Liver (tissue), 9 donors: ENCODE measurements around the gene WWC2. TPM values are rescaled to one million over a fixed set of nuclear protein-coding genes. Genes with fewer than 3 reads are reported as not detected.

Experiments
- DNase-seq: peaks from one replicate; pipeline ENCODE4 v3.0.0-alpha.2; 2017; ENCODE audit warnings: low spot score
- H3K27ac ChIP-seq, 2 donors: one replicate each; pipeline ENCODE4 v1.7.0; 2013; ENCODE audit warnings: inconsistent platforms in 2 of 2, low read length in 2 of 2, control low read depth in 1 of 2, low read depth in 1 of 2, mild to moderate bottlenecking in 1 of 2
- H3K27me3 ChIP-seq, 4 donors: one replicate each; pipeline versions ENCODE4 v1.6.1 to v1.7.0; 2013; ENCODE audit warnings: low read length in 3 of 4, inconsistent platforms in 1 of 4, mild to moderate bottlenecking in 1 of 4, moderate library complexity in 1 of 4; ENCODE audit not compliant: control insufficient read depth in 4 of 4, insufficient read depth in 4 of 4
- H3K36me3 ChIP-seq, 4 donors: one replicate each; pipeline versions ENCODE4 v1.6.1 to v1.7.0; 2013; ENCODE audit warnings: low read length in 3 of 4, mild to moderate bottlenecking in 3 of 4, low read depth in 1 of 4, moderate library complexity in 1 of 4; ENCODE audit not compliant: control insufficient read depth in 4 of 4, insufficient read depth in 3 of 4
- H3K4me1 ChIP-seq, 4 donors: one replicate each; pipeline versions ENCODE4 v1.6.1 to v1.7.0; 2013; ENCODE audit warnings: low read length in 3 of 4, mild to moderate bottlenecking in 3 of 4, moderate library complexity in 1 of 4; ENCODE audit not compliant: control insufficient read depth in 4 of 4, insufficient read depth in 4 of 4
- H3K4me3 ChIP-seq, 3 donors: one replicate each; pipeline versions ENCODE4 v1.6.1 to v1.7.0; 2013; ENCODE audit warnings: low read length in 3 of 3, control low read depth in 1 of 3, low read depth in 1 of 3, mild to moderate bottlenecking in 1 of 3
- H3K9ac ChIP-seq, 2 donors: one replicate each; pipeline ENCODE4 v1.7.0; 2013; ENCODE audit warnings: low read length in 2 of 2, mild to moderate bottlenecking in 2 of 2, moderate library complexity in 2 of 2, control low read depth in 1 of 2, low read depth in 1 of 2
- H3K9me3 ChIP-seq, 4 donors: one replicate each; pipeline versions ENCODE4 v1.6.1 to v1.7.0; 2013; ENCODE audit warnings: low read length in 3 of 4; ENCODE audit not compliant: control insufficient read depth in 4 of 4
- EGR1 ChIP-seq, 2 donors: IDR thresholded peaks; 2 replicates each; pipeline ENCODE4 v1.6.1; 2016 to 2018; ENCODE audit warnings: antibody characterized with exemption in 2 of 2, low read depth in 2 of 2
- FOXA1 ChIP-seq: IDR thresholded peaks from 2 replicates; pipeline ENCODE4 v1.6.1; 2016; ENCODE audit warnings: antibody characterized with exemption
- FOXA2 ChIP-seq: IDR thresholded peaks from 2 replicates; pipeline ENCODE4 v1.6.1; 2016; ENCODE audit warnings: antibody characterized with exemption
- GABPA ChIP-seq, 2 donors: IDR thresholded peaks in 1 of 2; conservative IDR thresholded peaks in 1 of 2; 2 replicates each; pipeline ENCODE4 v1.6.1; 2016; ENCODE audit warnings: antibody characterized with exemption in 2 of 2, mild to moderate bottlenecking in 1 of 2, moderate library complexity in 1 of 2
- JUND ChIP-seq, 2 donors: IDR thresholded peaks; 2 replicates each; pipeline ENCODE4 v1.6.1; 2016; ENCODE audit warnings: antibody characterized with exemption in 2 of 2
- NR2F2 ChIP-seq: IDR thresholded peaks from 2 replicates; pipeline ENCODE4 v1.6.1; 2016; ENCODE audit warnings: antibody characterized with exemption
- RAD21 ChIP-seq, 2 donors: IDR thresholded peaks; 2 replicates each; pipeline ENCODE4 v1.6.1; 2016; ENCODE audit warnings: antibody characterized with exemption in 2 of 2, mild to moderate bottlenecking in 2 of 2
- RXRA ChIP-seq, 2 donors: IDR thresholded peaks; 2 replicates each; pipeline ENCODE4 v1.6.1; 2017 to 2018; ENCODE audit warnings: antibody characterized with exemption in 2 of 2, mild to moderate bottlenecking in 1 of 2
- SP1 ChIP-seq: IDR thresholded peaks from 2 replicates; pipeline ENCODE4 v1.6.1; 2018; ENCODE audit warnings: antibody characterized with exemption, mild to moderate bottlenecking
- YY1 ChIP-seq: IDR thresholded peaks from 2 replicates; pipeline ENCODE4 v1.6.1; 2016; ENCODE audit warnings: antibody characterized with exemption, mild to moderate bottlenecking
- WGBS: extraction: QIAGEN DNeasy Blood & Tissue Kit; methylation state at CpG from one replicate; pipeline ENCODE4 v1.1.7; 2013; 5-methylcytosine and 5-hydroxymethylcytosine counted together
- polyA plus RNA-seq, 2 donors: library from polyadenylated mRNA; stranded (reverse) in 1 of 2; unstranded in 1 of 2; fragments of 200-250 nt in 1 of 2; fragments of >200 nt in 1 of 2; fragmentation: Nextera tagmentation in 1 of 2; extraction: Ambion mirVana in 1 of 2; gene quantifications; one replicate each; pipeline versions ENCODE4 v1.2.1 to v1.2.3, GENCODE V29; 2013 to 2015
- total RNA-seq, 2 donors: library from RNA; depleted of rRNA; stranded (reverse); fragments of >200 nt; gene quantifications; one replicate each; pipeline ENCODE4 v1.2.3, GENCODE V29; 2014
- TF ChIP-seq, protein P1 (sequence below): IDR thresholded peaks from 2 replicates; pipeline ENCODE4 v1.6.1; 2016; ENCODE audit warnings: antibody characterized with exemption
- TF ChIP-seq, protein P2 (sequence below): fragments of 150-350 bp; IDR thresholded peaks from 2 replicates; pipeline ENCODE4 v1.5.1; 2017; ENCODE audit warnings: improper control_type of control experiment, low read depth, low read length; ENCODE audit not compliant: missing input control
- TF ChIP-seq, protein P3 (sequence below): IDR thresholded peaks from 2 replicates; pipeline ENCODE4 v1.6.1; 2016; ENCODE audit warnings: antibody characterized with exemption, mild to moderate bottlenecking
- donor health status: healthy.
- donor health status: healthy.
- donor health status: healthy.
- donor health status: healthy.
- donor health status: healthy.

WWC2 gene
- total and polyA plus RNA-seq, 4 donors: 8.6 to 60.1 (median 13.3) TPM

DNA sequence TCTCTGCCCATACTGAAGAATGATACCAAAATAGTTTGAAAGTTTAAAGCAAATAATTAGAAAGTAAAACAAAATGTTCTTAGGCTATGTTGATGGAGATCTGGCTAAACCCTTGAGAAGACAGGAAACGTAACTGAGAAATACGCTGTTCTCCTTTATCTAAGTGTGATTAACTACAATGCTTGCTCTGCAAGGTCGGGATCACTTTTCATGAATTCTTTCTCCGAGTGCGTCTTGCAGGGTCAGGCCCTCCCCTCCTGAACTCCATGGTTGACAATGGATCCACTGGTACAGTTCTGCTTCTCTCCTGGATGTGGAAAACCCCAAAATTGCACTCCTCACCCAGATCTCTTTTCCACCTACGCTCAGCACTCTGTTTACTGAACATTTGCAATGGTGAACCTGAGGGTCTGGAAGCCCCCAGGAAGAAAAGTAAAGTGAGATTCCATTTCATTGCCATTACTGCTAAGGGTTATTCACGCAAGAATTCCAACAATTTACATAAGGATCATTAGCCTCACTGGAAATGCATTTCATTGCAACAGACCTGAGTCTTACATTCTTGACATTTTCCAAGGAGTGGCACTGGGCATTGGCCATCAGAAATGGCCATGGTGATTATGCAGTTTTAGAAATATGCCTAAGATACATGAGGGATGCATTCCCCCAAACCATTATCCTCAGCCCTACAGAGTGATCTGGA is 24.6 kb upstream of the WWC2 start:
- no peak for DNase-seq
- Histone ChIP-seq H3K4me1 (peaks cover 0 to 21% (median 13%) of the 10 kb centered on the region in 4 donors), H3K4me3 (no peak overlapping the region), H3K27me3 (no peaks in the 10 kb centered on the region), H3K9ac (no peak overlapping the region), H3K36me3 (no peaks in the 10 kb centered on the region), H3K27ac (no peak overlapping the region), H3K9me3 (no peaks in the 10 kb centered on the region)
- 88% methylated on average over 7 of the region's 7 CpGs for WGBS
- TF ChIP-seq, protein P1, sequence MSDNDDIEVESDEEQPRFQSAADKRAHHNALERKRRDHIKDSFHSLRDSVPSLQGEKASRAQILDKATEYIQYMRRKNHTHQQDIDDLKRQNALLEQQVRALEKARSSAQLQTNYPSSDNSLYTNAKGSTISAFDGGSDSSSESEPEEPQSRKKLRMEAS: no peak
- TF ChIP-seq YY1 (no peak), RXRA (IDR thresholded peaks at IDR 0.05) (no peak), EGR1 (IDR thresholded peaks at IDR 0.05; ENCODE audit: low read depth in 2 of 2) (no peak), SP1 (no peak), GABPA (IDR thresholded peaks at IDR 0.05 in 1 of 2, conservative IDR thresholded peaks at IDR 0.05 in 1 of 2) (no peak), NR2F2 (no peak), JUND (IDR thresholded peaks at IDR 0.05) (no peak), RAD21 (IDR thresholded peaks at IDR 0.05) (no peak)

DNA sequence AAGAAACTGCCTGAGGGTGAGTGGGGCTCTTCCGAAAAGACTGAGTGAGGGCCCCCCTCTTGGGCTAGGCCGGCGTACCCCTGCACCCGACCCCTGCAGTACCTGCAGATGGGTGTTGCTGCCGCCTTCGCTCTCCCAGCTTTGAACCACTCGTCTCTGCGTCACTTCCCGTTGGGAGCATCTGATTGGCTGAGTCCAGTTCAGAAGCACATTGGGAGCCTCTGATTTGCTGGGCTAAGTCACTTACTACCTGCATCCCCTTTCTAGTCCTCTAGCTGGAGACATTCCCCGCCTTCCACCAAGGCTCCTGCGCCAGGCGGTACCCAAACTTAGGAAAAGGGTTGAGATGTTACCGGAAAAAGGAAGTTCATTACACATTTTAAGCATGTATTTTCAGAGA is 20.4 kb upstream of the WWC2 start:
- H3K4me1 ChIP-seq: peaks cover 5 to 31% (median 25%) of the 10 kb centered on the region in 4 donors
- DNase-seq: no peak
- H3K36me3 ChIP-seq: no peaks in the 10 kb centered on the region
- H3K9ac ChIP-seq: no peak overlapping the region
- WGBS: 97% methylated on average over 13 of the region's 13 CpGs
- no peak overlapping the region for H3K4me3 ChIP-seq
- no peak overlapping the region for H3K27ac ChIP-seq
- no peaks in the 10 kb centered on the region for H3K9me3 ChIP-seq
- TF ChIP-seq FOXA1 (no peak), JUND (IDR thresholded peaks at IDR 0.05) (no peak), NR2F2 (no peak), GABPA (IDR thresholded peaks at IDR 0.05 in 1 of 2, conservative IDR thresholded peaks at IDR 0.05 in 1 of 2) (no peak), FOXA2 (no peak), RAD21 (IDR thresholded peaks at IDR 0.05) (no peak)
- TF ChIP-seq, protein P2, sequence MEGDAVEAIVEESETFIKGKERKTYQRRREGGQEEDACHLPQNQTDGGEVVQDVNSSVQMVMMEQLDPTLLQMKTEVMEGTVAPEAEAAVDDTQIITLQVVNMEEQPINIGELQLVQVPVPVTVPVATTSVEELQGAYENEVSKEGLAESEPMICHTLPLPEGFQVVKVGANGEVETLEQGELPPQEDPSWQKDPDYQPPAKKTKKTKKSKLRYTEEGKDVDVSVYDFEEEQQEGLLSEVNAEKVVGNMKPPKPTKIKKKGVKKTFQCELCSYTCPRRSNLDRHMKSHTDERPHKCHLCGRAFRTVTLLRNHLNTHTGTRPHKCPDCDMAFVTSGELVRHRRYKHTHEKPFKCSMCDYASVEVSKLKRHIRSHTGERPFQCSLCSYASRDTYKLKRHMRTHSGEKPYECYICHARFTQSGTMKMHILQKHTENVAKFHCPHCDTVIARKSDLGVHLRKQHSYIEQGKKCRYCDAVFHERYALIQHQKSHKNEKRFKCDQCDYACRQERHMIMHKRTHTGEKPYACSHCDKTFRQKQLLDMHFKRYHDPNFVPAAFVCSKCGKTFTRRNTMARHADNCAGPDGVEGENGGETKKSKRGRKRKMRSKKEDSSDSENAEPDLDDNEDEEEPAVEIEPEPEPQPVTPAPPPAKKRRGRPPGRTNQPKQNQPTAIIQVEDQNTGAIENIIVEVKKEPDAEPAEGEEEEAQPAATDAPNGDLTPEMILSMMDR: no peak
- TF ChIP-seq, protein P3, sequence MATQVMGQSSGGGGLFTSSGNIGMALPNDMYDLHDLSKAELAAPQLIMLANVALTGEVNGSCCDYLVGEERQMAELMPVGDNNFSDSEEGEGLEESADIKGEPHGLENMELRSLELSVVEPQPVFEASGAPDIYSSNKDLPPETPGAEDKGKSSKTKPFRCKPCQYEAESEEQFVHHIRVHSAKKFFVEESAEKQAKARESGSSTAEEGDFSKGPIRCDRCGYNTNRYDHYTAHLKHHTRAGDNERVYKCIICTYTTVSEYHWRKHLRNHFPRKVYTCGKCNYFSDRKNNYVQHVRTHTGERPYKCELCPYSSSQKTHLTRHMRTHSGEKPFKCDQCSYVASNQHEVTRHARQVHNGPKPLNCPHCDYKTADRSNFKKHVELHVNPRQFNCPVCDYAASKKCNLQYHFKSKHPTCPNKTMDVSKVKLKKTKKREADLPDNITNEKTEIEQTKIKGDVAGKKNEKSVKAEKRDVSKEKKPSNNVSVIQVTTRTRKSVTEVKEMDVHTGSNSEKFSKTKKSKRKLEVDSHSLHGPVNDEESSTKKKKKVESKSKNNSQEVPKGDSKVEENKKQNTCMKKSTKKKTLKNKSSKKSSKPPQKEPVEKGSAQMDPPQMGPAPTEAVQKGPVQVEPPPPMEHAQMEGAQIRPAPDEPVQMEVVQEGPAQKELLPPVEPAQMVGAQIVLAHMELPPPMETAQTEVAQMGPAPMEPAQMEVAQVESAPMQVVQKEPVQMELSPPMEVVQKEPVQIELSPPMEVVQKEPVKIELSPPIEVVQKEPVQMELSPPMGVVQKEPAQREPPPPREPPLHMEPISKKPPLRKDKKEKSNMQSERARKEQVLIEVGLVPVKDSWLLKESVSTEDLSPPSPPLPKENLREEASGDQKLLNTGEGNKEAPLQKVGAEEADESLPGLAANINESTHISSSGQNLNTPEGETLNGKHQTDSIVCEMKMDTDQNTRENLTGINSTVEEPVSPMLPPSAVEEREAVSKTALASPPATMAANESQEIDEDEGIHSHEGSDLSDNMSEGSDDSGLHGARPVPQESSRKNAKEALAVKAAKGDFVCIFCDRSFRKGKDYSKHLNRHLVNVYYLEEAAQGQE: no peak
- TF ChIP-seq, protein P1: no peak
- H3K27me3 ChIP-seq: no peaks in the 10 kb centered on the region
